Loucy (cell line): ENCODE measurements around the gene F11R.
A peak's percentile ranks its signal among the peaks of the same experiment; 100 is the strongest.
"Not testable (repeated sequence)": the region's sequence is repeated elsewhere in the genome, so short reads cannot be mapped to it uniquely, and the experiment has no call there.

Experiments used
- H2AFZ ChIP-seq: fragments of 200-600 bp; sonication (generic); 2 replicates; pipeline ENCODE4 v1.6.0; 2016; ENCODE audit warnings: antibody characterized with exemption, mild to moderate bottlenecking, low read length, moderate library complexity
- H3F3A ChIP-seq: fragments of 200-600 bp; 2 replicates; pipeline ENCODE4 v1.6.0; 2016; ENCODE audit warnings: antibody characterized with exemption, low read depth, mild to moderate bottlenecking
- H3K27me3 ChIP-seq: fragments of 200-600 bp; sonication (generic); 2 replicates; pipeline ENCODE4 v1.6.1; 2014; ENCODE audit warnings: low read length, mild to moderate bottlenecking; ENCODE audit not compliant: insufficient read depth, poor library complexity, severe bottlenecking
- H3K36me3 ChIP-seq: fragments of 200-600 bp; sonication (generic); 2 replicates; pipeline ENCODE4 v1.6.1; 2016; ENCODE audit warnings: low read length; ENCODE audit not compliant: insufficient read depth
- H3K4me1 ChIP-seq: fragments of 200-600 bp; sonication (generic); 2 replicates; pipeline ENCODE4 v1.5.1; 2014; ENCODE audit warnings: low read length, mild to moderate bottlenecking; ENCODE audit not compliant: insufficient read depth, poor library complexity, severe bottlenecking
- H3K4me2 ChIP-seq: fragments of 200-600 bp; sonication (generic); 2 replicates; pipeline ENCODE4 v1.6.0; 2014; ENCODE audit warnings: antibody characterized with exemption, low read length, low read depth, mild to moderate bottlenecking; ENCODE audit not compliant: poor library complexity, severe bottlenecking
- H3K4me3 ChIP-seq: fragments of 200-600 bp; sonication (generic); 2 replicates; pipeline ENCODE4 v1.5.1; 2014; ENCODE audit warnings: low read length, mild to moderate bottlenecking, mixed read lengths; ENCODE audit not compliant: poor library complexity, severe bottlenecking
- H3K79me2 ChIP-seq: fragments of 200-600 bp; sonication (generic); 2 replicates; pipeline ENCODE4 v1.6.1; 2014; ENCODE audit warnings: low read length; ENCODE audit not compliant: insufficient read depth
- H3K9ac ChIP-seq: fragments of 200-600 bp; sonication (generic); 2 replicates; pipeline ENCODE4 v1.6.0; 2014; ENCODE audit warnings: mild to moderate bottlenecking, low read depth, low read length, moderate library complexity; ENCODE audit not compliant: poor library complexity, severe bottlenecking
- H3K9me2 ChIP-seq: fragments of 200-600 bp; sonication (generic); replicated peaks from 2 replicates; pipeline ENCODE4 v1.6.1; 2016; ENCODE audit warnings: low read depth, low read length, mixed read lengths
- H3K9me3 ChIP-seq: fragments of 200-600 bp; sonication (generic); 2 replicates; pipeline ENCODE4 v1.6.1; 2014; ENCODE audit warnings: mild to moderate bottlenecking, antibody characterized with exemption, low read length, low read depth; ENCODE audit not compliant: insufficient read depth
- H4K20me1 ChIP-seq: fragments of 200-600 bp; sonication (generic); 2 replicates; pipeline ENCODE4 v1.6.0; 2014; ENCODE audit warnings: antibody characterized with exemption, low read length, mild to moderate bottlenecking; ENCODE audit not compliant: insufficient read depth, poor library complexity, severe bottlenecking
- CTCF ChIP-seq: fragments of 200-600 bp; sonication (generic); conservative IDR thresholded peaks from 2 replicates; pipeline ENCODE4 v1.5.1; 2014; ENCODE audit warnings: mild to moderate bottlenecking, antibody characterized with exemption, low read length
- EZH2phosphoT487 ChIP-seq: fragments of 200-600 bp; IDR thresholded peaks from 2 replicates; pipeline ENCODE4 v1.6.1; 2018; ENCODE audit warnings: antibody characterized with exemption, mild to moderate bottlenecking, moderate library complexity, borderline replicate concordance

Gene F11R

DNA sequence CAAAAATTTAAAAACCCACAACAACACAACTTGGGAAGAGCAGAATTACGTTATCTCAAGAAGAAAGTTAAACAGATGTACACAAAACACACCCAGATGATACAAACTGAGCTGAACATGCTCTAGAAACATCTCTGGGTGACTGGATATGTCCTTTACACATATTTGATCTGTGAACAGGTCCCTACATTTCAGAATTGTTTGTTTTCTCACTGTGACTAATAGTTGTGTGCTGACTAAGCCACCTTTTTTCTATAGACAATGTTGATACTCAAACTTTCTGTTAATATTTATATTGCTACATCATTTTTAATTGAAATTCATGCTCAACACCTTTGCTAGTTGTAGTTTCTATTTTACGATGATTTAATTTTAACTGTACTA lies 1.0 kb upstream of the F11R start:
- H3K36me3 ChIP-seq, result no peaks in the 10 kb centered on the region
- peak overlapping the region; percentile 96; the same call in 1 of the 2 replicates for H2AFZ ChIP-seq
- 0 out of 2 replicates have a peak, but pooled peaks cover 3% of the 10 kb centered on the region for H3F3A ChIP-seq
- H4K20me1 ChIP-seq, result peaks cover 4% of the 10 kb centered on the region
- peaks cover 38% of the 10 kb centered on the region for H3K4me1 ChIP-seq
- peak overlapping the region; percentile 79 for H3K4me3 ChIP-seq
- no peaks in the 10 kb centered on the region for H3K27me3 ChIP-seq
- TF ChIP-seq CTCF (no peak), EZH2phosphoT487 (no peak)
- peaks cover 29% of the 10 kb centered on the region; the same call in 1 of the 2 replicates for H3K79me2 ChIP-seq
- peak overlapping the region; percentile 73 for H3K9ac ChIP-seq
- H3K9me3 ChIP-seq, result no peaks in the 10 kb centered on the region
- H3K9me2 ChIP-seq, result no peaks in the 10 kb centered on the region
- H3K4me2 ChIP-seq, result peak overlapping the region; percentile 89

GRCh38 chr1:161021165-161021969 lies 415 bp upstream of the F11R start:
- H3F3A ChIP-seq, result 0 out of 2 replicates have a peak, but pooled peaks cover 3% of the 10 kb centered on the region
- TF ChIP-seq CTCF (no peak), EZH2phosphoT487 (no peak)
- H4K20me1 ChIP-seq, result peaks cover 4% of the 10 kb centered on the region
- H3K9me3 ChIP-seq, result no peaks in the 10 kb centered on the region
- no peaks in the 10 kb centered on the region for H3K27me3 ChIP-seq
- H3K9me2 ChIP-seq, result no peaks in the 10 kb centered on the region
- peak overlapping the region; percentile 73 for H3K9ac ChIP-seq
- H3K4me1 ChIP-seq, result peaks cover 38% of the 10 kb centered on the region
- H2AFZ ChIP-seq, result peak overlapping the region; percentile 96
- peak overlapping the region; percentile 79 for H3K4me3 ChIP-seq
- peaks cover 29% of the 10 kb centered on the region; the same call in 1 of the 2 replicates for H3K79me2 ChIP-seq
- peak overlapping the region; percentile 89 for H3K4me2 ChIP-seq
- H3K36me3 ChIP-seq, result no peaks in the 10 kb centered on the region

DNA sequence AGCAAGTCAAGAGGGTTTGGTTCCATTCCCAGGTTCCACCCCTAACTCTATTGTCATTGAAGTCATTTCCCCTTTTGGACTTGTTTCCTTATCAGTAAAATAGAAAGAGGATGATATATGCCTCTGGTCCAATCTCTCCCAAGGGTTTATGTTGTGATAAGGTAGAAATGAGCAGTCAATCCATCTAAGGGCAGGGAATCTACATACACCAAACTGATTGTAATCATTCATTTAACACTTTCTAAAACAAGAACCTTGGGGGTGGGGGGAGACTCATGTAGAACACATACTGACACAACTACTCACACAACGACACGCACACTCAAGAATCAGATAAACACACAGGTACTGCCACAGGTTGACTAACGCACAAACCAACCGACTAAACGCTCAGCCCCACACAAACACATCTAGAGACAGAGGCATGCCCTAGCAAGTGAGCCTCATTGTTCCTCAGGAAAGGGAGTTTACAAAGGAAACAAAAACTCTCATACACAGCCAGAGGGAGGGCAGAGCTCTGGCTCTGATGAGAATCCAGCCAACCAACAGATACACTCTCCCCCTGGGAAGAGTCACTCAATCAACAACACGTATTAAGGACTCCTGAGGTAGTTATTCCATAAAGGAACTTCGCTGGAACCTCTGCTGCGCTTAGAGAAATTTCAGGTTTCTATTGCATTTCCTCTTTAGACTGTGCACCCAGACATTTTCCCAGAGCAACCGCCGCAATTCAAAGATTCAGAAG lies 1.0 kb downstream of the F11R start:
- no peak for TF ChIP-seq CTCF
- no peak for TF ChIP-seq EZH2phosphoT487
- H4K20me1 ChIP-seq, result peaks cover 4% of the 10 kb centered on the region
- no peaks in the 10 kb centered on the region for H3K9me3 ChIP-seq
- H3K9ac ChIP-seq, result peak overlapping the region; percentile 73
- H3K9me2 ChIP-seq, result no peaks in the 10 kb centered on the region
- H3K4me3 ChIP-seq, result peak overlapping the region; percentile 79
- 0 out of 2 replicates have a peak, but pooled peaks cover 3% of the 10 kb centered on the region for H3F3A ChIP-seq
- no peaks in the 10 kb centered on the region for H3K36me3 ChIP-seq
- H2AFZ ChIP-seq, result peak overlapping the region; percentile 96
- peak overlapping the region; percentile 89 for H3K4me2 ChIP-seq
- peaks cover 29% of the 10 kb centered on the region; the same call in 1 of the 2 replicates for H3K79me2 ChIP-seq
- H3K4me1 ChIP-seq, result peaks cover 38% of the 10 kb centered on the region
- H3K27me3 ChIP-seq, result no peaks in the 10 kb centered on the region

- H3K4me2 ChIP-seq, result peak overlapping the region; percentile 89
- peak overlapping the region; percentile 79 for H3K4me3 ChIP-seq
- not testable (repeated sequence) for H3K9me3 ChIP-seq, H4K20me1 ChIP-seq, H3F3A ChIP-seq, H3K36me3 ChIP-seq, H3K9me2 ChIP-seq, H2AFZ ChIP-seq, H3K9ac ChIP-seq, H3K27me3 ChIP-seq
- H3K4me1 ChIP-seq, result peaks cover 42% of the 10 kb centered on the region
- peaks cover 29% of the 10 kb centered on the region; the same call in 1 of the 2 replicates for H3K79me2 ChIP-seq
Observed at GRCh38 chr1:161019111-161019660, 1.8 kb downstream of the F11R start.
